Measurements from ENCODE around the gene FSTL1. TPM values are rescaled to one million over a fixed set of nuclear protein-coding genes. Genes with fewer than 3 reads are reported as not detected.
A peak's percentile ranks its signal among the peaks of the same experiment; 100 is the strongest.

Gene FSTL1
- total RNA-seq, 1 donor from 2014 or later = 790 TPM

DNA sequence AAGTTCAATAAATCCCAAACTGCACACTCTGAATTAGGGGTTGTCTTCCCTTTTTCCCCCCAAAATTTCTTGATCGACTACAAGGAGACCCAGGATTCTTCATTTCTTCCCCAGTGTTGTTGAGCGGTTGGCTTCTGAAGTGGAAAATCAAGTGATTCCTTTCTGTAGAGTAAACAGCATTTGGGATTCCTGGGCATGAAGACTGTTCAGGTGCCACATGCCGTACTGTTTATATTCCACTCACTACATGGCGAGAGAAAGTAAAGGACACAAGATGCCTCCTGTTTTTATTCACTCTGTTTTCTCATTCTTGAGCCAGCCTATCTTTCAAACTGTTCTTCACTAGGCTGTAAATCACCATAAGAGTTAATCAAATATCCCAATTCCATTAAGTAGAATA, 12.6 kb downstream of the FSTL1 start:
- H3K27me3 ChIP-seq = no peaks in the 10 kb centered on the region
- H3K9me3 ChIP-seq = no peaks in the 10 kb centered on the region
- no peak for DNase-seq (ENCODE audit: low spot score in 2 of 2)
- peak overlapping the region; percentile 11 to 23 for H3K4me3 ChIP-seq
- H3K4me1 ChIP-seq = peaks cover 30 to 87% of the 10 kb centered on the region in 2 donors
- intact Hi-C loops (cut with DNase I) = loop anchor here (2.0 to 5.0 kb wide), 2 partner anchors 19 to 341 kb away; no protein-coding TSS in a partner anchor
- TF ChIP-seq, protein P1, sequence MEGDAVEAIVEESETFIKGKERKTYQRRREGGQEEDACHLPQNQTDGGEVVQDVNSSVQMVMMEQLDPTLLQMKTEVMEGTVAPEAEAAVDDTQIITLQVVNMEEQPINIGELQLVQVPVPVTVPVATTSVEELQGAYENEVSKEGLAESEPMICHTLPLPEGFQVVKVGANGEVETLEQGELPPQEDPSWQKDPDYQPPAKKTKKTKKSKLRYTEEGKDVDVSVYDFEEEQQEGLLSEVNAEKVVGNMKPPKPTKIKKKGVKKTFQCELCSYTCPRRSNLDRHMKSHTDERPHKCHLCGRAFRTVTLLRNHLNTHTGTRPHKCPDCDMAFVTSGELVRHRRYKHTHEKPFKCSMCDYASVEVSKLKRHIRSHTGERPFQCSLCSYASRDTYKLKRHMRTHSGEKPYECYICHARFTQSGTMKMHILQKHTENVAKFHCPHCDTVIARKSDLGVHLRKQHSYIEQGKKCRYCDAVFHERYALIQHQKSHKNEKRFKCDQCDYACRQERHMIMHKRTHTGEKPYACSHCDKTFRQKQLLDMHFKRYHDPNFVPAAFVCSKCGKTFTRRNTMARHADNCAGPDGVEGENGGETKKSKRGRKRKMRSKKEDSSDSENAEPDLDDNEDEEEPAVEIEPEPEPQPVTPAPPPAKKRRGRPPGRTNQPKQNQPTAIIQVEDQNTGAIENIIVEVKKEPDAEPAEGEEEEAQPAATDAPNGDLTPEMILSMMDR (IDR thresholded peaks at IDR 0.05) = no peak
- H3K27ac ChIP-seq = peak overlapping the region; percentile 80 to 88
- H3K36me3 ChIP-seq = peaks cover 0 to 17% of the 10 kb centered on the region in 2 donors

DNA sequence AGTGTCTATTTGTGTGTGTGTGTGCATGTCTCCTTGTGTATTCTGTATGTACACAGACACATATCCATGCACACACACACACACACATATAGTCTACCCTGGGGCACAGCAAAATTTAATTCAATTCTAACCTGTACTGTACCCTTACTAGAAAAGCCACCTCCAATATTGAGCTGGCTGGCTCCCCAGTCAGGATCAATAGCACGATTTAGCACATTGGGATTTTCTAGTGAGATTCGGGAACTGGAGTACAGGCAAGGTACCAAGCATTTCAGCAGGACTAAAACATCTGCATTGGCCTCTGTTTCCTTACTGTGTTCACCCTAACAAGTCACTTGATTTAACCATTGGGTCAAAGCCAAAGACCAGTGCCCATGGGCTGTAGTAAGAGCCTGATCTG, 13.2 kb downstream of the FSTL1 start:
- H3K36me3 ChIP-seq = peaks cover 0 to 17% of the 10 kb centered on the region in 2 donors
- intact Hi-C loops (cut with DNase I) = loop anchor here (5.0 kb wide), 1 partner anchor 340 kb away; no protein-coding TSS in a partner anchor

DNA sequence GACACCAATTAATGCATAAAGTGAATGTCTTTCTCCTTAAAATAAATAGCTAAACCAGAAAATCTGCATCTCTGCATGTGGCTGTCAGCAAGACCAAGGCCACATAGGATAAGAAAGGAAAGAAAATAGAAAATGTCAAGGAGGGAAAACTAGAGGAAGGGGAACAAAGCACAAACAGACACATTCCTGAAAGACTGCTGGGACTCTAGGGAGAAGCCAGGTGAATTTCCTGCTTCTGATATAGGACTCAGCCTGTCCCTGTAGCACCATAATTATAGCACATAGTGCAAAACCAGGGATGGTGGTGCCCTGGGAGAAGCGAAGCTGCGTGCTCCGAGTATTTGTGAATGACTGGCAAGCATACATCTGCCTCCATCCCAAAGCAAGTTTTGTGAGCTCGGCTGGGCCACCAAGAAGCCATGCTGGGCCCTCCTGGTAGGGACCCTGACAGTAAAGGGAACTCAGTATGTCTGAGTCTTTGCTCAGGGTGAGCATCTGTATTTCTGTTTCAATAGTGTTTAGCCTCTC, 14.2 kb downstream of the FSTL1 start:
- TF ChIP-seq, protein P1 (IDR thresholded peaks at IDR 0.05) = no peak
- H3K4me3 ChIP-seq = no peak overlapping the region
- intact Hi-C loops (cut with DNase I) = loop anchor here (5.0 kb wide), 1 partner anchor 339 kb away; no protein-coding TSS in a partner anchor
- H3K27ac ChIP-seq = peak overlapping the region; percentile 77 to 80
- no peaks in the 10 kb centered on the region for H3K9me3 ChIP-seq
- H3K4me1 ChIP-seq = peaks cover 30 to 94% of the 10 kb centered on the region in 2 donors
- no peaks in the 10 kb centered on the region for H3K27me3 ChIP-seq
- peaks cover 0 to 17% of the 10 kb centered on the region in 2 donors for H3K36me3 ChIP-seq
- peak in 1 of 2 donors; percentile 61 for DNase-seq (ENCODE audit: low spot score in 2 of 2)

More for the DNA sequence above, 13.2 kb downstream of the FSTL1 start:
- Histone ChIP-seq H3K27me3 (no peaks in the 10 kb centered on the region), H3K9me3 (no peaks in the 10 kb centered on the region), H3K4me3 (no peak overlapping the region), H3K4me1 (peaks cover 30 to 94% of the 10 kb centered on the region in 2 donors), H3K27ac (peak overlapping the region; percentile 80 to 88)
- TF ChIP-seq, protein P1 (IDR thresholded peaks at IDR 0.05) = no peak
- peak in 1 of 2 donors; percentile 40 for DNase-seq (ENCODE audit: low spot score in 2 of 2)

GRCh38 chr3:120435621-120436020, 15.2 kb downstream of the FSTL1 start:
- Histone ChIP-seq H3K36me3 (peaks cover 0 to 16% of the 10 kb centered on the region in 2 donors), H3K4me1 (peaks cover 27 to 92% of the 10 kb centered on the region in 2 donors), H3K9me3 (no peaks in the 10 kb centered on the region), H3K27ac (peak overlapping the region; percentile 77 to 80), H3K27me3 (no peaks in the 10 kb centered on the region), H3K4me3 (no peak overlapping the region)
- DNase-seq (ENCODE audit: low spot score in 2 of 2) = peak in 1 of 2 donors; percentile 61
- TF ChIP-seq, protein P1 (IDR thresholded peaks at IDR 0.05) = no peak
- intact Hi-C loops (cut with DNase I) = loop anchor here (5.0 kb wide), 1 partner anchor 338 kb away; no protein-coding TSS in a partner anchor

DNA sequence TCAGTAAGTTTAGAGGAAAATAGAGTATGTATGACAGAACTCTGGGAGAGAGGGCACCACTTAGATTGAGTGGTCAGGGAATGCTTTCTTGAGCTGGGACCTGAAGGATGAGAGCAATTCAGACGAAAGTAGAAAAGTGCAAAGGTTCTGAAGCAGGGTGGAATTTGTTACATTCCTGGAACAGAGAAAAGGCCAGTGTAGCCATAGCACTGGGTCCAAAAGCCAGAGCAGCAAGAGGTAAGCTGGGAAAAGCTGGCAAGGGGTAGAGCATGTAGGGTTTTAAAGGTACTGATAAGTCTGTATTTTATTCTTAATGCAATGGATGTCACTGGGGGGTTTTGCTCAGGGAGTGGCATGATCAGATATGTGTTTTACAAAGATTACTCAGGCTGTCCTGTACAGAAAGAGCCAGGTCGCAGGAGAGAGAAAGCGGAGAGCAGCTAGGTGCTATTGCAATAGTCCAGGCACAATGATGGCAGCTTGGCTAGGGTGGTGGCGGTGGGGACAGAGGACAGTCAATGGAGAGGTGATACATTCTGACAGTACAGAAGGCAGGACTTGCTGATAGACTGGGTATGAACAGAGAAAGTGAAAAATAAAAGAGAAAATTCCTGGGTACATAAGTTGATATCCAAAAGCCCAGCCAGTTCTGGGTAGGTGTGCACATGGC, 17.0 kb downstream of the FSTL1 start:
- Histone ChIP-seq H3K36me3 (peaks cover 10 to 22% of the 10 kb centered on the region in 2 donors), H3K9me3 (no peaks in the 10 kb centered on the region), H3K4me3 (no peak overlapping the region), H3K27ac (peak overlapping the region; percentile 77 to 80), H3K27me3 (no peaks in the 10 kb centered on the region), H3K4me1 (peaks cover 18 to 91% of the 10 kb centered on the region in 2 donors)
- TF ChIP-seq, protein P1 (IDR thresholded peaks at IDR 0.05) = no peak
- intact Hi-C loops (cut with DNase I) = no loop called here
- peak in 1 of 2 donors; percentile 33 for DNase-seq (ENCODE audit: low spot score in 2 of 2)
